A549 (cell line): ENCODE data around the gene ZNF775. TPM values are rescaled to one million over a fixed set of nuclear protein-coding genes. Genes with fewer than 3 reads are reported as not detected.

Experiments used
- ATAC-seq, 2 experiments: fragments of 200-7000 bp in 1 of 2; fragments of >200 bp in 1 of 2; cut with Nextera tagmentation in 1 of 2; cut with Tn5 transposase in 1 of 2; 3 replicates each; pipeline versions ENCODE4 v1.8.0 to v1.9.1; 2018 to 2020; ENCODE audit warnings: mild to moderate bottlenecking in 1 of 2, moderate library complexity in 1 of 2
- CTCF ChIA-PET: fragments of 300-600 bp; sonication (Branson Sonifier 250); formaldehyde crosslinking; extraction: SDS; loops from one replicate; lab custom pipeline; 2021; ENCODE audit warnings: antibody characterized with exemption, inconsistent platforms; lab: Yijun Ruan, JAX
- POLR2A ChIA-PET: fragments of 350-600 bp; formaldehyde crosslinking; extraction: SDS; loops from one replicate; lab custom pipeline; 2021; ENCODE audit warnings: antibody characterized with exemption, inconsistent platforms; lab: Yijun Ruan, JAX
- DNase-seq, 2 experiments: peaks; one replicate each; pipeline versions ENCODE4 v3.0.0 to v3.0.0-alpha.2; 2011 to 2016; ENCODE audit warnings: low read depth in 1 of 2, low spot score in 1 of 2
- FAIRE-seq: peaks from 2 replicates; lab custom pipeline; 2011; peaks lifted over from hg19 to GRCh38; lab: Jason Lieb, UNC
- H3K27ac ChIP-seq, 2 experiments: fragments of >200 bp; sonication (Bioruptor Twin); formaldehyde crosslinking; 3 replicates each; pipeline ENCODE4 v1.5.1; 2016 to 2017
- H3K4me1 ChIP-seq: fragments of >200 bp; sonication (Bioruptor Twin); formaldehyde crosslinking; 3 replicates; pipeline ENCODE4 v1.6.1; 2016
- H3K4me2 ChIP-seq: fragments of >200 bp; sonication (Bioruptor Twin); formaldehyde crosslinking; 3 replicates; pipeline ENCODE4 v1.6.1; 2016
- H3K4me3 ChIP-seq: fragments of >200 bp; sonication (Bioruptor Twin); formaldehyde crosslinking; 3 replicates; pipeline ENCODE4 v1.5.1; 2016
- H3K9me3 ChIP-seq: fragments of >200 bp; sonication (Bioruptor Twin); formaldehyde crosslinking; 3 replicates; pipeline ENCODE4 v1.6.1; 2016
- CBX2 ChIP-seq: fragments of 200-600 bp; sonication (generic); IDR thresholded peaks from 2 replicates; pipeline ENCODE4 v1.6.1; 2016; ENCODE audit warnings: low read depth, mild to moderate bottlenecking, borderline replicate concordance
- CEBPB ChIP-seq, 2 experiments: fragments of >200 bp in 1 of 2; sonication (Bioruptor Twin) in 1 of 2; formaldehyde crosslinking in 1 of 2; IDR thresholded peaks; 2 replicates each; pipeline ENCODE4 v1.6.1; 2012 to 2016
- CHD2 ChIP-seq: fragments of 150-350 bp; IDR thresholded peaks from 2 replicates; pipeline ENCODE4 v1.6.1; 2014; ENCODE audit warnings: low read length; ENCODE audit not compliant: partially characterized antibody
- EHF ChIP-seq: fragments of 250-450 bp; sonication (Bioruptor Pico); IDR thresholded peaks from 2 replicates; pipeline ENCODE4 v1.5.0; 2020; ENCODE audit warnings: mild to moderate bottlenecking
- EP300 ChIP-seq, 2 experiments: fragments of >200 bp; sonication (Bioruptor Twin); formaldehyde crosslinking; IDR thresholded peaks; 2 replicates in 1 of 2; 3 replicates in 1 of 2; pipeline ENCODE4 v1.6.1; 2016 to 2017
- FOSL2 ChIP-seq, 2 experiments: fragments of 450-650 bp in 1 of 2; fragments of >200 bp in 1 of 2; sonication (Bioruptor Twin) in 1 of 2; formaldehyde crosslinking; IDR thresholded peaks; 2 replicates each; pipeline versions ENCODE4 v1.5.0 to v1.6.1; 2016 to 2020; ENCODE audit warnings: mild to moderate bottlenecking in 1 of 2, moderate library complexity in 1 of 2
- GATA3 ChIP-seq: IDR thresholded peaks from 2 replicates; pipeline ENCODE4 v1.6.1; 2012; ENCODE audit warnings: borderline replicate concordance
- HEYL ChIP-seq: fragments of 250-450 bp; sonication (Bioruptor Pico); IDR thresholded peaks from 2 replicates; pipeline ENCODE4 v1.8.0; 2021; ENCODE audit warnings: mild to moderate bottlenecking, moderate library complexity
- HOXA7 ChIP-seq: fragments of 250-450 bp; sonication (Bioruptor Pico); IDR thresholded peaks from 2 replicates; pipeline ENCODE4 v1.5.0; 2020; ENCODE audit warnings: mild to moderate bottlenecking, moderate library complexity
- HOXB5 ChIP-seq: fragments of 250-450 bp; sonication (Bioruptor Pico); IDR thresholded peaks from 2 replicates; pipeline ENCODE4 v1.5.0; 2020; ENCODE audit warnings: mild to moderate bottlenecking, moderate library complexity
- JUN ChIP-seq, 2 experiments: fragments of >200 bp; sonication (Bioruptor Twin); formaldehyde crosslinking; IDR thresholded peaks; 2 replicates in 1 of 2; 3 replicates in 1 of 2; pipeline ENCODE4 v1.6.1; 2016 to 2017
- KDM1A ChIP-seq: fragments of 200-600 bp; sonication (generic); IDR thresholded peaks from 2 replicates; pipeline ENCODE4 v1.6.1; 2016; ENCODE audit warnings: low read depth, mild to moderate bottlenecking
- NFE2L2 ChIP-seq: fragments of 150-350 bp; conservative IDR thresholded peaks from 2 replicates; pipeline ENCODE4 v1.6.1; 2014; ENCODE audit warnings: low read length
- RNF2 ChIP-seq: fragments of 200-600 bp; sonication (generic); IDR thresholded peaks from 2 replicates; pipeline ENCODE4 v1.6.1; 2016; ENCODE audit warnings: low read depth, mild to moderate bottlenecking, antibody characterized with exemption, moderate library complexity, borderline replicate concordance
- TFCP2L1 ChIP-seq: fragments of 250-450 bp; sonication (Bioruptor Pico); IDR thresholded peaks from 2 replicates; pipeline ENCODE4 v1.5.0; 2021; ENCODE audit warnings: mild to moderate bottlenecking
- TP53 ChIP-seq: fragments of 250-450 bp; sonication (Bioruptor Pico); IDR thresholded peaks from 2 replicates; pipeline ENCODE4 v1.5.0; 2021; ENCODE audit warnings: mild to moderate bottlenecking, moderate library complexity
- ZC3H11A ChIP-seq: fragments of 450-650 bp; IDR thresholded peaks from 2 replicates; pipeline ENCODE4 v1.6.1; 2014; ENCODE audit warnings: antibody characterized with exemption, mild to moderate bottlenecking
- ZFP36 ChIP-seq: fragments of 450-650 bp; IDR thresholded peaks from 2 replicates; pipeline ENCODE4 v1.6.1; 2014; ENCODE audit warnings: borderline replicate concordance; ENCODE audit not compliant: partially characterized antibody
- ZNF302 ChIP-seq: fragments of 250-450 bp; sonication (Bioruptor Pico); IDR thresholded peaks from 2 replicates; pipeline ENCODE4 v1.9.0; 2021; ENCODE audit warnings: inconsistent platforms, mild to moderate bottlenecking, moderate library complexity
- WGBS: methylation state at CpG from one replicate; pipeline ENCODE4 v1.1.6; 2017; ENCODE audit errors: missing lambda C conversion rate; 5-methylcytosine and 5-hydroxymethylcytosine counted together
- polyA plus RNA-seq, 4 experiments: library from polyadenylated mRNA; depleted of rRNA in 3 of 4; stranded (reverse); fragments of >200 nt; fragmentation: RNase III in 1 of 4; extraction: RNeasy Plus Mini Kit Qiagen cat#74134 plus additional on column Dnase treatment in 1 of 4; gene quantifications; 2 replicates in 3 of 4; 3 replicates in 1 of 4; pipeline ENCODE4 v1.2.3, GENCODE V29; 2011 to 2017
- TF ChIP-seq, protein P1 (sequence below): fragments of 250-450 bp; sonication (Bioruptor Pico); IDR thresholded peaks from 2 replicates; pipeline ENCODE4 v1.5.0; 2020; ENCODE audit warnings: low read depth, mild to moderate bottlenecking, moderate library complexity
- TF ChIP-seq, protein P2 (sequence below): IDR thresholded peaks from 2 replicates; pipeline ENCODE4 v1.6.1; 2012

ZNF775 gene
- polyA plus RNA-seq, 2 of the 4 experiments (the other 2 are of a cell fraction), result 1.7 to 5.4 TPM

DNA sequence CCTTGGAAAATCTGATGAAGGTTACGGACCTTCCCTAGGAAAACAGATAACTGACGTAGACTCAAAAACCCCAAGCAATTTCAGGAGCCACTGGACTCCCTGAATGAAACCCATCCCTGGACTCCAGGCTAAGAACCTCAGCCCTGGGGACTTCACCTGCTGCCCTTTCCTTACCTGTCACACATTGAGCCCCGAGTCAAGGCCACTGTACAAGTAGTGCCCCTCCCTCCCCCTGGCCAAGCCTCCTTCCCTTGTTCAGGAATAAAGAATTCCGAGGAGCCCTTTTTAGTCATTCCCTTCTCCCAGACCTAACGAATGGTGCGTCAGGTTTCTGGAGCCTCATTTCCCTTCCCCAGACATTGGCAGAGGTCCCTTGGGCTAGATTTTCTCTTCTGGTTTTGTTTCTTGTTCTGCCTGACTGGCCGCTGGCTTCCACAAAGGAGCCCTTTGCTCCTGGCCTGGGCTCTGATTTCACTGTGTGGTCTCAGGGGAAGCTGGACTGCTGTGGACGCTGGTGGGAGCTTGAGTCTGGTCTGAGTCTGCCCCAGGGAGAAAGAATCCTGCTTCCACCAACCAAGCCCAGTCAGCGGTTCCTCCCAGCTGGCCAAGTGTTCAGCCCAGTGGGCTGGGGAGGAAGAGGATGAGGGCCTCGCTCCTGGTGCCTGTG, 31.7 kb downstream of the ZNF775 start:
- Histone ChIP-seq H3K27ac (no peak overlapping the region), H3K9me3 (no peaks in the 10 kb centered on the region), H3K4me2 (no peak overlapping the region), H3K4me1 (peaks cover 14% of the 10 kb centered on the region), H3K4me3 (no peak overlapping the region)
- no peak for FAIRE-seq
- DNase-seq, result no peak
- ATAC-seq, result no peak
- ChIA-PET CTCF (interaction anchor here (0.7 to 1.7 kb wide), 6 partner anchors 9 to 55 kb away, joined by 3 to 5 read pairs (median 4); no protein-coding TSS in a partner anchor), POLR2A (no interaction called here)
- WGBS, result 91% methylated on average over 7 of the region's 10 CpGs
- TF ChIP-seq CHD2, result no peak
- TF ChIP-seq, protein P1, sequence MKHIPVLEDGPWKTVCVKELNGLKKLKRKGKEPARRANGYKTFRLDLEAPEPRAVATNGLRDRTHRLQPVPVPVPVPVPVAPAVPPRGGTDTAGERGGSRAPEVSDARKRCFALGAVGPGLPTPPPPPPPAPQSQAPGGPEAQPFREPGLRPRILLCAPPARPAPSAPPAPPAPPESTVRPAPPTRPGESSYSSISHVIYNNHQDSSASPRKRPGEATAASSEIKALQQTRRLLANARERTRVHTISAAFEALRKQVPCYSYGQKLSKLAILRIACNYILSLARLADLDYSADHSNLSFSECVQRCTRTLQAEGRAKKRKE (CRISPR knock-in tag), result no peak
- TF ChIP-seq EP300 (IDR thresholded peaks at IDR 0.05), result no peak
- TF ChIP-seq CEBPB (IDR thresholded peaks at IDR 0.05), result no peak
- no peak for TF ChIP-seq TP53 (CRISPR knock-in tag)
- no peak for TF ChIP-seq CBX2
- no peak for TF ChIP-seq HOXB5 (CRISPR knock-in tag)
- no peak for TF ChIP-seq ZFP36
- TF ChIP-seq, protein P2, sequence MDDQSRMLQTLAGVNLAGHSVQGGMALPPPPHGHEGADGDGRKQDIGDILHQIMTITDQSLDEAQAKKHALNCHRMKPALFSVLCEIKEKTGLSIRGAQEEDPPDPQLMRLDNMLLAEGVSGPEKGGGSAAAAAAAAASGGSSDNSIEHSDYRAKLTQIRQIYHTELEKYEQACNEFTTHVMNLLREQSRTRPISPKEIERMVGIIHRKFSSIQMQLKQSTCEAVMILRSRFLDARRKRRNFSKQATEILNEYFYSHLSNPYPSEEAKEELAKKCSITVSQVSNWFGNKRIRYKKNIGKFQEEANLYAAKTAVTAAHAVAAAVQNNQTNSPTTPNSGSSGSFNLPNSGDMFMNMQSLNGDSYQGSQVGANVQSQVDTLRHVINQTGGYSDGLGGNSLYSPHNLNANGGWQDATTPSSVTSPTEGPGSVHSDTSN, result no peak

DNA sequence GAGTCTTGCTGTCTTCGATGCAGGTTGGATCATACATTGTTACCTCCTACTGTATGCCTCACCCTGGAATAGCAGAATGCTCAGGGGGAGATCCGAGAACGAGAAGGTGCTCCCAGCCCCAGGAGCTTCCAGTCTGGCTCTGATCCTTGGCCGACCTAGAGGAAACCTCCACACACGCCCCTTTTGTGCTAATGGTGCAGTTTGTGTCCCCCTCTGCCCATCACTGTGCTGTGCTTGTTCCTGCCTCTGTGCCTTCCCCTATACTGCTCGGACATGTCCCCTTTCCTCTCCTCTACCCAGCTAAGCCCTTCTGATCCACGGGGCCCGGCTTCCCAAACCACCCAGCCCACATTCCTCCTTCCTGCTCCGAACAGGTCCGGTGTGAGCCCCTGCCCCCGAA, 32.5 kb downstream of the ZNF775 start:
- no peak for FAIRE-seq
- ATAC-seq, result no peak
- CTCF ChIA-PET, result interaction anchor here (0.6 to 2.0 kb wide), 5 partner anchors 9 to 96 kb away, joined by 3 to 7 read pairs (median 3); no protein-coding TSS in a partner anchor
- H3K4me3 ChIP-seq, result no peak overlapping the region
- no peak overlapping the region for H3K4me2 ChIP-seq
- DNase-seq, result no peak
- H3K4me1 ChIP-seq, result peaks cover 6% of the 10 kb centered on the region
- WGBS, result 82% methylated on average over 11 of the region's 11 CpGs
- POLR2A ChIA-PET, result interaction anchor here (1.0 kb wide), 1 partner anchor 43 kb away, joined by 3 read pairs; the partner anchor contains the start of gene REPIN1
- no peak overlapping the region for H3K27ac ChIP-seq
- TF ChIP-seq EHF (CRISPR knock-in tag) (no peak), TFCP2L1 (CRISPR knock-in tag) (no peak), ZNF302 (CRISPR knock-in tag) (no peak), HOXA7 (CRISPR knock-in tag) (no peak), HEYL (no peak), ZC3H11A (no peak), GATA3 (no peak), JUN (IDR thresholded peaks at IDR 0.05) (no peak), KDM1A (no peak), RNF2 (no peak), FOSL2 (IDR thresholded peaks at IDR 0.05) (no peak), FOSL2 (CRISPR knock-in tag; IDR thresholded peaks at IDR 0.05) (no peak), NFE2L2 (no peak)
- TF ChIP-seq, protein P2, result no peak
- no peaks in the 10 kb centered on the region for H3K9me3 ChIP-seq
